K562 (cell line): ENCODE data around the gene INO80C. TPM values are rescaled to one million over a fixed set of nuclear protein-coding genes. Genes with fewer than 3 reads are reported as not detected.

Experiments
- EHMT2 ChIP-seq: fragments of 450-650 bp; IDR thresholded peaks from 2 replicates; pipeline ENCODE4 v1.6.1; 2018; ENCODE audit warnings: antibody characterized with exemption
- ETV6 ChIP-seq, 3 experiments: fragments of 150-350 bp in 1 of 3; sonication (generic) in 1 of 3; formaldehyde crosslinking in 1 of 3; IDR thresholded peaks; 2 replicates each; pipeline versions ENCODE4 v1.6.1 to v1.8.0; 2014 to 2022; ENCODE audit warnings: borderline replicate concordance in 2 of 3, low read depth in 2 of 3, antibody characterized with exemption in 1 of 3, low read length in 1 of 3, mild to moderate bottlenecking in 1 of 3, missing genetic modification reagents in 1 of 3
- FOS ChIP-seq: IDR thresholded peaks from 3 replicates; pipeline ENCODE4 v1.6.1; 2011; ENCODE audit not compliant: insufficient read length; ENCODE audit errors: extremely low read depth
- HNRNPK ChIP-seq: fragments of 200-400 bp; formaldehyde crosslinking; IDR thresholded peaks from one replicate; pipeline ENCODE4 v1.6.1; 2018; ENCODE audit warnings: mild to moderate bottlenecking, low read depth, low read length; ENCODE audit not compliant: poor library complexity, severe bottlenecking
- KAT8 ChIP-seq: fragments of 450-650 bp; IDR thresholded peaks from 2 replicates; pipeline ENCODE4 v1.6.1; 2016; ENCODE audit warnings: low read depth, mild to moderate bottlenecking
- MNT ChIP-seq, 2 experiments: fragments of 450-650 bp; conservative IDR thresholded peaks; 2 replicates each; pipeline ENCODE4 v1.6.1; 2017; ENCODE audit warnings: mild to moderate bottlenecking in 2 of 2, moderate library complexity in 2 of 2
- PHB ChIP-seq: fragments of 250-450 bp; sonication (Bioruptor Pico); IDR thresholded peaks from 2 replicates; pipeline ENCODE4 v1.5.0; 2021
- RBFOX2 ChIP-seq: fragments of 200-400 bp; formaldehyde crosslinking; IDR thresholded peaks from 2 replicates; pipeline ENCODE4 v1.6.1; 2017; ENCODE audit warnings: low read depth, mild to moderate bottlenecking, low read length, moderate library complexity
- SP1 ChIP-seq: sonication (generic); formaldehyde crosslinking; IDR thresholded peaks from 2 replicates; pipeline ENCODE4 v1.8.1; 2022; ENCODE audit warnings: mild to moderate bottlenecking, missing genetic modification reagents
- TCF7L2 ChIP-seq: fragments of 150-350 bp; IDR thresholded peaks from 2 replicates; pipeline ENCODE4 v1.6.1; 2016; ENCODE audit warnings: low read depth, mild to moderate bottlenecking, low read length, moderate library complexity
- ZEB2 ChIP-seq: fragments of 450-650 bp; IDR thresholded peaks from 2 replicates; pipeline ENCODE4 v1.6.1; 2016
- ZNF224 ChIP-seq: sonication (generic); formaldehyde crosslinking; IDR thresholded peaks from 2 replicates; pipeline ENCODE4 v1.8.0; 2022; ENCODE audit warnings: mild to moderate bottlenecking, missing genetic modification reagents
- ZNF239 ChIP-seq: fragments of 250-450 bp; sonication (Bioruptor Pico); IDR thresholded peaks from 2 replicates; pipeline ENCODE4 v1.4.0; 2020; ENCODE audit warnings: mild to moderate bottlenecking
- ZNF316 ChIP-seq: fragments of 450-650 bp; IDR thresholded peaks from 2 replicates; pipeline ENCODE4 v1.6.1; 2016
- polyA plus RNA-seq, 8 experiments: library from polyadenylated mRNA; depleted of rRNA in 4 of 8; stranded (reverse) in 5 of 8; unstranded in 3 of 8; fragments of >200 nt; fragmentation: Nextera tagmentation in 2 of 8; fragmentation: Illumina TruSeq in 1 of 8; extraction: Ambion mirVana in 2 of 8; extraction: Trizol in 1 of 8; gene quantifications; 2 replicates each; pipeline versions ENCODE4 v1.2.1 to v1.2.3, GENCODE V29; 2011 to 2014; ENCODE audit warnings: inconsistent platforms in 1 of 8, missing spikeins in 1 of 8
- total RNA-seq, 7 experiments: library from RNA; depleted of rRNA in 6 of 7; stranded (reverse); fragments of >200 nt in 6 of 7; fragmentation: Illumina TruSeq in 2 of 7; extraction: Trizol in 2 of 7; gene quantifications; 2 replicates each; pipeline versions ENCODE4 v1.2.1 to v1.2.3, GENCODE V29; 2011 to 2021; ENCODE audit warnings: low replicate concordance in 1 of 7
- TF ChIP-seq, protein P1 (sequence below): fragments of 450-650 bp; IDR thresholded peaks from 2 replicates; pipeline ENCODE4 v1.6.1; 2016; ENCODE audit warnings: low read depth
- TF ChIP-seq, protein P2 (sequence below): sonication (generic); formaldehyde crosslinking; IDR thresholded peaks from 2 replicates; pipeline ENCODE4 v1.8.0; 2022; ENCODE audit warnings: mild to moderate bottlenecking, missing genetic modification reagents

The INO80C gene
- total and polyA plus RNA-seq, 9 of the 15 experiments (the other 6 are each of a cell fraction or from before 2014, with no cell fraction given), result 14.3 to 53.3 (median 46.6) TPM

DNA sequence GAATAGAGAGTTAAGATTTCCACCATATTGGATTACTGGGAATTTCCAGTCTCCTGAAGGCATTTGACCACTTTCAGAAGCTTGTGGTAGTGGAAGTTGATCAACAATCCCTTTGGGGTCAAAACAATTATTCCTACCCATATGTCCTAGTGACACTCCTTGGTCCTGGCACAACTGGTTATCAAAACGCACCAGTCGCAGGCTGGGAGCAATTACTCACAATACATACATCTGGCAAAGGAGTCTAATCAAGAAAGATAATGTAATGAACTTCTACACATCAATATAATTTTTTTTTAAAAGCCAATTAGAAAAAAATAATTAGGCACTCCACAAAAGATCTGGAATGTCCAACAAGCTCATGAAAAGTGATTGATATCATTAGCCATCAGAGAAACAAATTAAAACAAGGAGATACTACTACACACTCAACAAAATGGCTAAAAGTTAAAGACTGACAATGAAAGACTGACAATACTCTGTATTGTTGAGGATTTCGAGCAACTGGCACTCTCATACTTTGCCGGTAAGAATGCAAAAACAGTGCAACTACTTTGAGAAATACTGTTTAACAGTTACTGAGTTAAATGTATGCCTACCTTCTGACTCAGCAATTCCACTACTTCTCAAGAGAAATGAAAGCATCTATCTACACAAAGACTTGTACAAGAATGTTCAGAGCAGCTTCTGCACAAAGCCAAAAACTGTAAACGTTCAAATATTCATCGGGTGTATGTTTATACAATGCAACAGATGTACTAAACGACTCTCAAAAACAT, 2.0 kb downstream of the INO80C start (continued):
- TF ChIP-seq, protein P1, sequence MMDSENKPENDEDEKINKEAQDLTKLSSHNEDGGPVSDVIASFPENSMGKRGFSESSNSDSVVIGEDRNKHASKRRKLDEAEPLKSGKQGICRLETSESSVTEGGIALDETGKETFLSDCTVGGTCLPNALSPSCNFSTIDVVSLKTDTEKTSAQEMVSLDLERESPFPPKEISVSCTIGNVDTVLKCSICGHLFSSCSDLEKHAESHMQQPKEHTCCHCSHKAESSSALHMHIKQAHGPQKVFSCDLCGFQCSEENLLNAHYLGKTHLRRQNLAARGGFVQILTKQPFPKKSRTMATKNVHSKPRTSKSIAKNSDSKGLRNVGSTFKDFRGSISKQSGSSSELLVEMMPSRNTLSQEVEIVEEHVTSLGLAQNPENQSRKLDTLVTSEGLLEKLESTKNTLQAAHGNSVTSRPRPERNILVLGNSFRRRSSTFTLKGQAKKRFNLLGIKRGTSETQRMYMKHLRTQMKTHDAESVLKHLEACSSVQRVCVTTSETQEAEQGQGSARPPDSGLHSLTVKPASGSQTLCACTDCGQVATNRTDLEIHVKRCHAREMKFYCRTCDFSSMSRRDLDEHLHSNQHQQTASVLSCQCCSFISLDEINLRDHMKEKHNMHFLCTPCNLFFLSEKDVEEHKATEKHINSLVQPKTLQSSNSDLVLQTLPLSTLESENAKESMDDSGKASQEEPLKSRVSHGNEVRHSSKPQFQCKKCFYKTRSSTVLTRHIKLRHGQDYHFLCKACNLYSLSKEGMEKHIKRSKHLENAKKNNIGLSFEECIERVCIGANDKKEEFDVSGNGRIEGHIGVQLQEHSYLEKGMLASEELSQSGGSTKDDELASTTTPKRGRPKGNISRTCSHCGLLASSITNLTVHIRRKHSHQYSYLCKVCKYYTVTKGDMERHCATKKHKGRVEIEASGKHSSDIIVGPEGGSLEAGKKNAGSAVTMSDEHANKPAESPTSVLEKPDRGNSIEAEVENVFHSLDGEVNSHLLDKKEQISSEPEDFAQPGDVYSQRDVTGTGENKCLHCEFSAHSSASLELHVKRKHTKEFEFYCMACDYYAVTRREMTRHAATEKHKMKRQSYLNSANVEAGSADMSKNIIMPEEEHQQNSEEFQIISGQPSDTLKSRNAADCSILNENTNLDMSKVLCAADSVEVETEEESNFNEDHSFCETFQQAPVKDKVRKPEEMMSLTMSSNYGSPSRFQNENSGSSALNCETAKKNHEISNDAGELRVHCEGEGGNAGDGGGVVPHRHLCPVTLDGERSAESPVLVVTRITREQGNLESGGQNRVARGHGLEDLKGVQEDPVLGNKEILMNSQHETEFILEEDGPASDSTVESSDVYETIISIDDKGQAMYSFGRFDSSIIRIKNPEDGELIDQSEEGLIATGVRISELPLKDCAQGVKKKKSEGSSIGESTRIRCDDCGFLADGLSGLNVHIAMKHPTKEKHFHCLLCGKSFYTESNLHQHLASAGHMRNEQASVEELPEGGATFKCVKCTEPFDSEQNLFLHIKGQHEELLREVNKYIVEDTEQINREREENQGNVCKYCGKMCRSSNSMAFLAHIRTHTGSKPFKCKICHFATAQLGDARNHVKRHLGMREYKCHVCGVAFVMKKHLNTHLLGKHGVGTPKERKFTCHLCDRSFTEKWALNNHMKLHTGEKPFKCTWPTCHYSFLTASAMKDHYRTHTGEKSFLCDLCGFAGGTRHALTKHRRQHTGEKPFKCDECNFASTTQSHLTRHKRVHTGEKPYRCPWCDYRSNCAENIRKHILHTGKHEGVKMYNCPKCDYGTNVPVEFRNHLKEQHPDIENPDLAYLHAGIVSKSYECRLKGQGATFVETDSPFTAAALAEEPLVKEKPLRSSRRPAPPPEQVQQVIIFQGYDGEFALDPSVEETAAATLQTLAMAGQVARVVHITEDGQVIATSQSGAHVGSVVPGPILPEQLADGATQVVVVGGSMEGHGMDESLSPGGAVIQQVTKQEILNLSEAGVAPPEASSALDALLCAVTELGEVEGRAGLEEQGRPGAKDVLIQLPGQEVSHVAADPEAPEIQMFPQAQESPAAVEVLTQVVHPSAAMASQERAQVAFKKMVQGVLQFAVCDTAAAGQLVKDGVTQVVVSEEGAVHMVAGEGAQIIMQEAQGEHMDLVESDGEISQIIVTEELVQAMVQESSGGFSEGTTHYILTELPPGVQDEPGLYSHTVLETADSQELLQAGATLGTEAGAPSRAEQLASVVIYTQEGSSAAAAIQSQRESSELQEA, result no peak
- TF ChIP-seq TCF7L2 (no peak), SP1 (CRISPR knock-in tag) (0 out of 2 replicates have a peak, but pooled peaks have one; percentile 9), EHMT2 (no peak), PHB (CRISPR knock-in tag) (no peak), ZEB2 (no peak), ZNF224 (no peak), ETV6 (IDR thresholded peaks at IDR 0.05; ENCODE audit: borderline replicate concordance in 1 of 2, low read depth in 2 of 2, low read length in 1 of 2) (no peak), ETV6 (CRISPR knock-in tag; IDR thresholded peaks at IDR 0.05; ENCODE audit: borderline replicate concordance) (no peak), FOS (no peak), ZNF316 (peak; percentile 99), KAT8 (no peak), RBFOX2 (no peak), HNRNPK (no peak), MNT (conservative IDR thresholded peaks at IDR 0.05) (0 out of 4 replicates have a peak, but pooled peaks of 1 of the 2 experiments have one; percentile 29), ZNF239 (no peak)
- TF ChIP-seq, protein P2, sequence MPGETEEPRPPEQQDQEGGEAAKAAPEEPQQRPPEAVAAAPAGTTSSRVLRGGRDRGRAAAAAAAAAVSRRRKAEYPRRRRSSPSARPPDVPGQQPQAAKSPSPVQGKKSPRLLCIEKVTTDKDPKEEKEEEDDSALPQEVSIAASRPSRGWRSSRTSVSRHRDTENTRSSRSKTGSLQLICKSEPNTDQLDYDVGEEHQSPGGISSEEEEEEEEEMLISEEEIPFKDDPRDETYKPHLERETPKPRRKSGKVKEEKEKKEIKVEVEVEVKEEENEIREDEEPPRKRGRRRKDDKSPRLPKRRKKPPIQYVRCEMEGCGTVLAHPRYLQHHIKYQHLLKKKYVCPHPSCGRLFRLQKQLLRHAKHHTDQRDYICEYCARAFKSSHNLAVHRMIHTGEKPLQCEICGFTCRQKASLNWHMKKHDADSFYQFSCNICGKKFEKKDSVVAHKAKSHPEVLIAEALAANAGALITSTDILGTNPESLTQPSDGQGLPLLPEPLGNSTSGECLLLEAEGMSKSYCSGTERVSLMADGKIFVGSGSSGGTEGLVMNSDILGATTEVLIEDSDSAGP (CRISPR knock-in tag), result no peak
